ENCODE measurements around the gene PARN.
"Not testable (repeated sequence)": the region's sequence is repeated elsewhere in the genome, so short reads cannot be mapped to it uniquely, and the experiment has no call there.

Gene PARN

GRCh38 chr16:14424595-14424994 is 205.5 kb downstream of the PARN start:
- no peak for DNase-seq

DNA sequence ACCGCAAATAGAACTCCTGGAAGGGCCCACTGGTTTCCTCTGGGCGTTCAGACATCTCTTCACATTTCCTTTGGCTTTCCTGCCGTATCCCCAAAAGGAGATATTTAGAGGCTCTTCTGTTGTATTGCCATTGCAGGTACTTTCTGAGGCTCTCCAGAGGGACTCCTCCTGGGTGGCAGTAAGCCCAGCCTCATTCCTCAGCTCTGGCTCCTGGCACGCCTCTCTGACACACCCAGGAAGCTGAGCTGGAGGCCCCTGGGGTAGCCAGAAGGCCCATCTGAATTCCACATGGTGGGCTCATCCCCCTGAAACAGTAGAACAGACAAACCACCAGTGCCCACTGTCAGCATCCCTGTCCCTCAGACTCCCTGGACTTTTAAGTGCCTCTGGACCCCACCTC is 206.7 kb downstream of the PARN start:
- no peak for DNase-seq

GRCh38 chr16:14420721-14421488 is 209.2 kb downstream of the PARN start:
- no peak for DNase-seq

GRCh38 chr16:14420243-14420642 is 209.8 kb downstream of the PARN start:
- not testable (repeated sequence) for DNase-seq

GRCh38 chr16:14419817-14420216 is 210.2 kb downstream of the PARN start:
- DNase-seq, result no peak

- DNase-seq, result no peak
These were observed 211.2 kb downstream of the PARN start for GRCh38 chr16:14418795-14419225.

- no peak for DNase-seq
These were observed 213.9 kb downstream of the PARN start for GRCh38 chr16:14416184-14416583.

DNA sequence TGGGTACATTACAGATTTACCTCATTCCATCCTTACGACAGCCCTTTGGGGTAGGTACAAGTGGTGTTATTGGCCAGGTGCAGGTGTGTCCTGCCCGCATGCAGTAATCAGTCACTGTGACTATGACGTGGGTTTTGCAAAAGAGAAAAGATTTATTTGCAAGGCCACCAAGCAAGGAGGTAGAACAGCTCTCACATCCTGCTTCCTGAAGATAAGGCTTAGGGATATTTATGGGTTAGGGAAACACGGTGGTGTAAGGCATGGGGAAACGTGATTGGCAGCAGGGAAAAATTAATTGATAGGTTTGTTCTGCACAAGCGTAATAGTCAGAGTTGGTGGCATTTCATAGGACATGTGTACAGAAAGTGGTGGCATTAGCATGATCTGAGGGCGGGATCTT is 214.8 kb downstream of the PARN start:
- no peak for DNase-seq

DNA sequence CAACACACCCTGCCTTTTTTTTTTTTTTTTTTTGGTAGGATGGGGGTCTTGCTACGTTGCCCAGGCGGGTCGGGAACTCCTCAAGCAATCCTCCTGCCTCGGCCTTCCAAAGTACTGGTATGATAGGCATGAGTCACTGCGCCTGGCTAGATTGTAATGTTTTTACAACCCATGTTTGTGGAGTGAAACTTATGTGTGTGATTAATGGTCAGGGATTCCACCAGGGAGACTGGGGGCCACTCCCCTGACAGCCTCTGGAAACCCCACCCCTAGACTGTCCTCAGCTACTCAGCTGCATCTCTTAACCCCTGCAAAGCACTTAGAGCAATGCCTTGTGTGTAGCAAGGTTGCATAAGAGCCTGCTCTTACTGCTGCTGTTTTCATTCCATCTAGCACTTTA is 220.5 kb downstream of the PARN start:
- no peak for DNase-seq

DNA sequence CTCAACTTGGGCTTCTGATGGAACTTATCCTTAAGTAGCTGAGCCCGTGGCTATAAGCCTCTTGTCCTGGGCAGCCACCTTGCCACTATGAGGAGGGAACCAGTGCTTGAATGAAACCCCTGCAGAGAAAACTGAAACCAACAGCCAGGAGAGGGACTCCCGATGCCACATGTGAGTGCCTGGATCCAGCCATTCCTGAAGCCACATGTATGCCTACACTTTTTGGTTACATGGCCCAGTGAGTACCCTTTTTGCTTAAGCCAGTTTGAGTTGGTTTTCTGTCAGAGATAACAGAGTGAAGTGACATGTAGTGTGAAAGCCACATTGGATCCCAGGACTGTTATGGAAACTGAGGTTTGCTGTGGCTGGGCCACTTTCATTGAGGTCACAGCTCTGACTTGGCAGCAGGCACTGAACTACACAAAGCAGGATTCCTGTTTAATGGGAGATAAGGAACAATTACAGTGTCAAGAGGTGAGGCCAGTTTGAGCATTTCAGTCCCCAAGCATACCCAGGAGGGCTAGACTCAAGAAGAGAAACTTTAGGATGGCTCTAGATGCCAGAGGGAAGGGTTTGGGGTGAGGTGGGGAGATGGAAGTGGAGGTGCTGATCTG is 222.2 kb downstream of the PARN start:
- no peak for DNase-seq

DNA sequence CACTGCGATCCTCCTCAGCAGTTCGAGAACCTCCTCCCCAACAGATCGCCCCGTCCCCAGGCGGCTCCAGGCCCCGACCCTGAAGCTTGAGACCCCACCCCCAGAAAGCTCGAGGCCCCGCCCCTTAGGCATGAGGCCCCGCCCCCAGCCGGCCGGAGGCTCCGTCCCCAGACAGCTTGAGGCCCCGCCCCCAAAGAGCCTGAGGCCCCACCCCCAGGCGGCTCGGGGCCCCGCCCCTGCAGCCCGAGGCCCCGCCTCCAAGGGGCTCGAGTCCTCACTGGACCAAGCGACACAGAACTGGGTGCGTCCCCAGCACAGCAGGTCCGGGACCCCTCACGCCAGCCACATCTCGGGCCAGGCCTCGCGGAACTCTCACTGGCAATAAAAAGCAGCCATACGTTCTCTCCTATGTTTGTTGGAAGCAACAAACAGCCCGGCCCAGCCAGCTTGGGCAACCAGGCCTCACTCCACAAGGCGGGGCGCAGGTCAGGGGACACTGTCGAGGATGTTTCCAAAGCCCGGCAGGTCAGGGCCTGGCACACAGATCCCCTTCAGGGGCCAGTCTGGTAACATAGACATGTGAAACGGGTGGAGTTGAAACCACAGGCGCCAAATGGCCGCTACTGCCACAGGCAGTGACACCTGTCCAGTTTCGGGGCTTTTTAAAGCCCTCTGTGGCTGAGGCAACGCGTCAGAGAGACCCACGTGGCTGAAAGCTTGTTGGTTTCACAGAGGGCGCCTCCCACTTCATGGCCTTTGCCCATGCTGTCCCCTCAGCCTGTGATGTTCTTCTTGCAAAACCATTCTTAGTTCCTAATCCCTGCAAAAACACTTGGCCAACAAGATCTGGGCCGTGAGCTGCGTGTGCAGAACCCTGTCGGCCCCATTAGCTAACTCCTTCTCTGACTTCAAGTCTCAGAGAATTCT is 224.2 kb downstream of the PARN start:
- no peak for DNase-seq

DNA sequence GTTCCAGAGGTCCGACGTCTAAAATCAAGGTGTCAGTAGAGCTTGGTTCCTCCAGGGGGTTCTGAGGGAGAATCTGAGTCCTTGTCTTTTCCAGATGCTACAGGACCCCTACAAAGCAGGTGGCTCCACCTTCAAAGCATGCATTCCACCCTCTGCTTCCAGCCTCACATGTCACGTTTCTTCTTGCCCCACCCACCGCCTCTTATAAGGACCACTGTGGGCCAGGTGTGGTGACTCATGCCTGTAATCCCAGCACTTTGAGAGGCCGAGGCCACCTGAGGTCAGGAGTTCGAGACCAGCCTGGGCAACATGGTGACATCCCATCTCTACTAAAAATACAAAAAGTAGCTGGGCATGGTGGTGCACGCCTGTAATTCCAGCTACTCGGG is 227.1 kb downstream of the PARN start:
- not testable (repeated sequence) for DNase-seq

- not testable (repeated sequence) for DNase-seq
These were observed 227.7 kb downstream of the PARN start for GRCh38 chr16:14402114-14403000.

- DNase-seq, result not testable (repeated sequence)
These were observed 228.4 kb downstream of the PARN start for GRCh38 chr16:14401711-14402061.

DNA sequence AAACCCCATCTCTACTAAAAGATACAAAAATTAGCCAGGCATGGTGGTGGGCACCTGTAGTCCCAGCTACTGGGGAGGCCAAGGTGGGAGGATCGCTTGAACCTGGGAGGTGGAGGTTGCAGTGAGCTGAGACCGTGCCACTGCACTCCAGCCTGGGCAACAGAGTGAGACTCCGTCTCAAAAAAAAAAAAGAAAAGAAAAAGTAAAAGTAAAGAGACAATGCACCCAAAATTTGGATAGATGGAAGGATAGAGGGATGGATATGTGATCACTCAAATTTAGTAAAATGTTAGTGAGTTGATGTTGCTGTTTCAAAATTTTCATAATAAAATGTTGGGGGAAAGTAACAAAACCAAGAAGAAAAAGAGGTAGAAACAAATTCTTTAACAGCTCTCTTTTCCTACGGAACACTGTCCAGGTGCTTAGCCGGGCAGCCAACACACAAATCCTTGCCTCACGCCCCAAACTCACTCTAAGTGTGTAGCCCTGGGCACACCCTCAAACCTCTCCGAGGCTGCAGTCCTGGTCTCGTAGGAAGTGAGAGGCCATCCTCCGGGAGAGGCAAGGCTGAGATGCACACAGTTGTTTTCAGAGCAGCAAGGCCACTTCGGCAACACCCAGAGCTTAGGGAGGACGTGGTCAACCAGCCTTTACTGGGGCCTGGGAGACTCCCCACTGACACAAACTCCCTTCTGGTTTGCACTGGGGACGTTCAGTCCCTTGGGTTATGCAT is 228.9 kb downstream of the PARN start:
- DNase-seq, result not testable (repeated sequence)

GRCh38 chr16:14400285-14400977 is 229.6 kb downstream of the PARN start:
- peak; percentile 4 for DNase-seq

- no peak for DNase-seq
These were observed 230.4 kb downstream of the PARN start for GRCh38 chr16:14399378-14400284.

DNA sequence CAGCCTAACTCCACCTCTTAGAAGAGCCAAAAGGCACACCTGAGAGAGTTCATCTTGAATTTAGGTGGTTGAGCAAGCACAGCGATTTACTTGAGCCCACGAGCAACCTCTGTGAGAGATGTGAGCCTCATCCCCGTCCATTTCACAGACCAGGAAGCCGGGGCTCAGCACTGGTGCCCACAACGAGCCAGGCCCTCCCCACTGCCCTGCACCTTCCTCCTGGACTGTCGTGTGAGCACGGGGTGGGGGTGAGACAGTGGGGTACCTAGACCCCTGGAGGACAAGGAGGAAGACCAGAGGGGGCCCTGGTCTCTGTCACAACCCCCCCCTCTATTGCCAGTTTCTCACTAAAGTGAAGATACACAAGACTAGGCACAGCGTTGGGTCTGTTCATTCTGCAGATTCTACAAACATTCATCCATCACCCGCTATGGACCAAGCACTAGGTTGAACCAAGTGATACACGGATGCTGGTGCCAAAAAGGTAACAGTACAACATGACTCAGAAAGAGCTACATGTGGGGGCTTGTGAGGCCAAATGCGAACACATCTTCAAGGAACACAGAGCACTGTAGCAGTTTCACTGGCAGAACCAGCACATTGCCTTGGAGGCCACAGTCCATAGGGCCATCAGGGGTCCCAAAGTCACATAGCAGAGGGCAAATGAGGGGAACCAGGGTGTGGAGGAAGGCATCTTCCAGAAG is 231.9 kb downstream of the PARN start:
- DNase-seq, result no peak

DNA sequence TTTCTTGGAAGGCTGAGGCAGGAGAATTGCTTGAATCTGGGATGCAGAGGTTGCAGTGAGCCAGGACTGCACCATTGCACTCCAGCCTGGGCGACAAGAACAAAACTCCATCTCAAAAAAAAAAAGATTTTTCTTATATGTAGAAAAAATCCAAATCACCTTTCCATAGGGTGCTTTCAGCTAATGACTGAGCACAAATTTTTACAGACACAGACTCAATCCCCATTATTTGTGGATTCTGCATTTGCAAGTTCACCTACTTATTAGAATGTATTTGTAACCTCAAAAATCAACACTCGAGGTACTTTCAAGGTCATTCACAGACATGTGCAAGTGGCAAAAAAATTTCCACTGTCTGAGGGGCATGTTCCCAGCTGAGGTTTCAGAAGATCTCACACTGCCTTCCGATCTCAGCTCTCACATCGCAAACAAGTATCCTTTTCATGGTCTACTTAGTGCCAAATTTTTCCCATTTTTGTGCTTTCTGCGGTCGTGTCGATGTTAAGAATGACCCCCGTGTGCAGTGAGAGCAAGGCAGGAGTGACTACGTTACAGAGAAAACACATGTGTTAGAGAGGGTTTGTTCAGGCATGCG is 234.3 kb downstream of the PARN start:
- not testable (repeated sequence) for DNase-seq
